ENCODE data around the gene ELOVL4.

Gene ELOVL4

GRCh38 chr6:79872303-79872702, 75.0 kb downstream of the ELOVL4 start:
- H3K4me1 ChIP-seq (ENCODE audit: control insufficient read depth, insufficient read depth, low read length): peaks cover 18% of the 10 kb centered on the region
- H3K27ac ChIP-seq (ENCODE audit: low read depth, low read length): no peak overlapping the region
- no peak overlapping the region for H3K9ac ChIP-seq (ENCODE audit: low read length)
- no peaks in the 10 kb centered on the region for H3K9me3 ChIP-seq (ENCODE audit: control insufficient read depth, insufficient read depth, low read depth, low read length)
- H3K27me3 ChIP-seq (ENCODE audit: control insufficient read depth, insufficient read depth, low read length): no peaks in the 10 kb centered on the region
- H3K4me3 ChIP-seq (ENCODE audit: low read depth, low read length): no peak overlapping the region
- H3K36me3 ChIP-seq (ENCODE audit: control insufficient read depth, insufficient read depth, low read length): no peaks in the 10 kb centered on the region

GRCh38 chr6:79869600-79870084, 77.7 kb downstream of the ELOVL4 start:
- Histone ChIP-seq H3K4me1 (ENCODE audit: control insufficient read depth, insufficient read depth, low read length) (peaks cover 18% of the 10 kb centered on the region), H3K27me3 (ENCODE audit: control insufficient read depth, insufficient read depth, low read length) (no peaks in the 10 kb centered on the region), H3K36me3 (ENCODE audit: control insufficient read depth, insufficient read depth, low read length) (no peaks in the 10 kb centered on the region), H3K9me3 (ENCODE audit: control insufficient read depth, insufficient read depth, low read depth, low read length) (no peaks in the 10 kb centered on the region), H3K4me3 (ENCODE audit: low read depth, low read length) (peak overlapping the region; percentile 39; the same call in 1 of the 2 replicates), H3K9ac (ENCODE audit: low read length) (no peak overlapping the region), H3K27ac (ENCODE audit: low read depth, low read length) (no peak overlapping the region)

DNA sequence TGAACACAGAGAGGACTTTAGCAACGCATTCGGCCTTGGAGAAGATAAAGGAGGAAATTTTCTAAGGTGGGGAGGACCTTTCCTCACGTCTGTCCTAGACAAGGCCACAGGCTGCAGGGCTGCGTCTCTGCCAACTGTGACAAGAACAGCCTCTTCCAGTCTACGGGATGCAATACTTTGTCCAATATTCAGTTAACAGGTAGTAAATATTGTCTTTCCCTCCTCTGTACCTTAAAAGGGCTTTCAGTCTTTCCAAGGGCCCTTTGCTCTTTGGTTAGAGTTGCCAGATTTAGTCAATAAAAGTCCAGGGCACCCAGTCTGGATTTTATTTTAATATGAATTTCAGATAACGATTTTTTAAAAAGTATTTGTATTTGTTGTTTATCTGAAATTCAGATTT, 78.2 kb downstream of the ELOVL4 start:
- Histone ChIP-seq H3K4me3 (ENCODE audit: low read depth, low read length) (no peak overlapping the region), H3K36me3 (ENCODE audit: control insufficient read depth, insufficient read depth, low read length) (no peaks in the 10 kb centered on the region), H3K9ac (ENCODE audit: low read length) (no peak overlapping the region)

GRCh38 chr6:79868098-79868722, 79.1 kb downstream of the ELOVL4 start:
- H3K4me3 ChIP-seq (ENCODE audit: low read depth, low read length): no peak overlapping the region
- H3K9ac ChIP-seq (ENCODE audit: low read length): no peak overlapping the region
- no peaks in the 10 kb centered on the region for H3K9me3 ChIP-seq (ENCODE audit: control insufficient read depth, insufficient read depth, low read depth, low read length)
- no peak overlapping the region for H3K27ac ChIP-seq (ENCODE audit: low read depth, low read length)
- peaks cover 18% of the 10 kb centered on the region for H3K4me1 ChIP-seq (ENCODE audit: control insufficient read depth, insufficient read depth, low read length)
- no peaks in the 10 kb centered on the region for H3K27me3 ChIP-seq (ENCODE audit: control insufficient read depth, insufficient read depth, low read length)
- H3K36me3 ChIP-seq (ENCODE audit: control insufficient read depth, insufficient read depth, low read length): no peaks in the 10 kb centered on the region

More for the DNA sequence above, 78.2 kb downstream of the ELOVL4 start:
- H3K9me3 ChIP-seq (ENCODE audit: control insufficient read depth, insufficient read depth, low read depth, low read length): no peaks in the 10 kb centered on the region
- peaks cover 18% of the 10 kb centered on the region for H3K4me1 ChIP-seq (ENCODE audit: control insufficient read depth, insufficient read depth, low read length)
- no peaks in the 10 kb centered on the region for H3K27me3 ChIP-seq (ENCODE audit: control insufficient read depth, insufficient read depth, low read length)
- no peak overlapping the region for H3K27ac ChIP-seq (ENCODE audit: low read depth, low read length)

All from HUES6 (cell line).